ENCODE measurements around the gene ACOX1.

The ACOX1 gene

GRCh38 chr17:75891605-75892555 lies 87.1 kb downstream of the ACOX1 start:
- DNase-seq (ENCODE audit: low read depth): no peak

Measured in stimulated activated CD8-positive, alpha-beta memory T cell treated with anti-CD3 and anti-CD28 coated beads, Interleukin-15, amount 100 ng/mL, for 24 hours (primary cell).